IMR-90 (cell line): Measurements from ENCODE around the gene SLC22A5. TPM values are rescaled to one million over a fixed set of nuclear protein-coding genes. Genes with fewer than 3 reads are reported as not detected.

Experiments used
- ATAC-seq: fragments of 200-7000 bp; cut with Tn5 transposase; 2 replicates; pipeline ENCODE4 v1.9.1; 2020; ENCODE audit warnings: low read depth, mild to moderate bottlenecking, moderate library complexity
- BruUV-seq: library from RNA; stranded (reverse); fragments of 400-500 nt; replicated peaks from 2 replicates; lab custom pipeline; 2021; lab: Mats Ljungman, UMichigan
- CTCF ChIA-PET: fragments of 300-600 bp; formaldehyde crosslinking; extraction: SDS; loops from one replicate; lab custom pipeline; 2021; ENCODE audit warnings: antibody characterized with exemption; lab: Yijun Ruan, JAX
- POLR2A ChIA-PET: fragments of 300-600 bp; sonication (Branson Sonifier 250); formaldehyde crosslinking; loops from one replicate; lab custom pipeline; 2022; ENCODE audit warnings: antibody characterized with exemption; ENCODE audit not compliant: unreplicated experiment; lab: Charles Lee
- DNase-seq: peaks from one replicate; pipeline ENCODE4 v3.0.0; 2013
- H2AFZ ChIP-seq: replicated peaks from 2 replicates; pipeline ENCODE3; 2013; ENCODE audit warnings: low read length, mild to moderate bottlenecking; ENCODE audit not compliant: poor library complexity
- H2AK5ac ChIP-seq: 2 replicates; pipeline ENCODE4 v1.6.1; 2013; ENCODE audit warnings: low read depth, low read length, inconsistent platforms
- H2AK9ac ChIP-seq: replicated peaks from 2 replicates; pipeline ENCODE3; 2013; ENCODE audit warnings: mild to moderate bottlenecking, low read depth, low read length, moderate library complexity; ENCODE audit not compliant: poor library complexity
- H2BK120ac ChIP-seq: 2 replicates; pipeline ENCODE4 v1.6.1; 2013; ENCODE audit warnings: low read depth, low read length, inconsistent platforms
- H2BK15ac ChIP-seq: 3 replicates; pipeline ENCODE4 v1.6.1; 2013; ENCODE audit warnings: low read depth, low read length, inconsistent platforms
- H2BK20ac ChIP-seq: 2 replicates; pipeline ENCODE4 v1.6.1; 2013; ENCODE audit warnings: low read depth, mild to moderate bottlenecking, inconsistent platforms, low read length, moderate library complexity
- H2BK5ac ChIP-seq: 2 replicates; pipeline ENCODE4 v1.6.1; 2013; ENCODE audit warnings: mild to moderate bottlenecking, low read depth, low read length, inconsistent platforms; ENCODE audit not compliant: poor library complexity, severe bottlenecking
- H3K14ac ChIP-seq: replicated peaks from 2 replicates; pipeline ENCODE4 v1.6.1; 2013; ENCODE audit warnings: low read depth, low read length, inconsistent platforms
- H3K18ac ChIP-seq: 2 replicates; pipeline ENCODE4 v1.6.1; 2013; ENCODE audit warnings: low read depth, low read length, control low read depth
- H3K23ac ChIP-seq: 2 replicates; pipeline ENCODE4 v1.6.1; 2013; ENCODE audit warnings: low read depth, low read length, inconsistent platforms
- H3K27ac ChIP-seq: 2 replicates; pipeline ENCODE4 v1.5.1; 2013; ENCODE audit warnings: mild to moderate bottlenecking, control low read depth, low read length; ENCODE audit not compliant: insufficient read depth
- H3K27me3 ChIP-seq: 2 replicates; pipeline ENCODE4 v1.6.1; 2013; ENCODE audit warnings: low read length; ENCODE audit not compliant: control insufficient read depth, insufficient read depth
- H3K36me3 ChIP-seq: 2 replicates; pipeline ENCODE4 v1.6.1; 2013; ENCODE audit warnings: low read length, mixed read lengths; ENCODE audit not compliant: control insufficient read depth, insufficient read depth
- H3K4ac ChIP-seq: 2 replicates; pipeline ENCODE4 v1.6.1; 2013; ENCODE audit warnings: low read depth, low read length, inconsistent platforms
- H3K4me1 ChIP-seq: 2 replicates; pipeline ENCODE4 v1.6.1; 2013; ENCODE audit warnings: low read length, mixed read lengths; ENCODE audit not compliant: control insufficient read depth, insufficient read depth
- H3K4me2 ChIP-seq: 2 replicates; pipeline ENCODE4 v1.6.1; 2013; ENCODE audit warnings: low read depth, mild to moderate bottlenecking, control low read depth, low read length, moderate library complexity
- H3K4me3 ChIP-seq: 2 replicates; pipeline ENCODE4 v1.5.1; 2013; ENCODE audit warnings: low read depth, mild to moderate bottlenecking, control low read depth, low read length, moderate library complexity; ENCODE audit not compliant: insufficient read depth
- H3K56ac ChIP-seq: 2 replicates; pipeline ENCODE4 v1.6.1; 2013; ENCODE audit warnings: low read length, inconsistent platforms; ENCODE audit not compliant: insufficient read depth; ENCODE audit errors: extremely low read depth
- H3K79me1 ChIP-seq, 2 experiments: 2 replicates each; pipeline ENCODE4 v1.6.1; 2013; ENCODE audit warnings: low read length in 2 of 2, inconsistent platforms in 1 of 2, low read depth in 1 of 2
- H3K9ac ChIP-seq: 2 replicates; pipeline ENCODE4 v1.6.1; 2013; ENCODE audit warnings: low read depth, low read length, control low read depth
- H3K9me1 ChIP-seq: 2 replicates; pipeline ENCODE4 v1.6.1; 2013; ENCODE audit warnings: low read length, inconsistent platforms; ENCODE audit not compliant: insufficient read depth
- H3K9me3 ChIP-seq: 2 replicates; pipeline ENCODE4 v1.6.1; 2013; ENCODE audit warnings: low read length; ENCODE audit not compliant: control insufficient read depth, insufficient read depth
- H4K20me1 ChIP-seq: 2 replicates; pipeline ENCODE4 v1.6.1; 2013; ENCODE audit warnings: low read length, inconsistent platforms; ENCODE audit not compliant: insufficient read depth
- H4K5ac ChIP-seq: 2 replicates; pipeline ENCODE4 v1.6.1; 2013; ENCODE audit warnings: mild to moderate bottlenecking, low read depth, low read length, control low read depth
- H4K8ac ChIP-seq, 2 experiments: 2 replicates each; pipeline ENCODE4 v1.6.1; 2013; ENCODE audit warnings: low read depth in 2 of 2, low read length in 2 of 2, control low read depth in 1 of 2, inconsistent platforms in 1 of 2
- H4K91ac ChIP-seq: 2 replicates; pipeline ENCODE4 v1.6.1; 2013; ENCODE audit warnings: low read depth, low read length, inconsistent platforms; ENCODE audit not compliant: insufficient read depth
- BHLHE40 ChIP-seq: fragments of 150-350 bp; IDR thresholded peaks from 2 replicates; pipeline ENCODE4 v1.6.1; 2016; ENCODE audit warnings: mild to moderate bottlenecking, low read depth, low read length
- CHD1 ChIP-seq: IDR thresholded peaks from 2 replicates; pipeline ENCODE4 v1.6.1; 2012; ENCODE audit warnings: low read depth, low read length, improper control_type of control experiment
- FOS ChIP-seq: fragments of 150-350 bp; IDR thresholded peaks from 2 replicates; pipeline ENCODE4 v1.6.1; 2016; ENCODE audit warnings: low read depth, low read length
- MAFK ChIP-seq: IDR thresholded peaks from 2 replicates; pipeline ENCODE4 v1.6.1; 2012; ENCODE audit warnings: low read depth, low read length, improper control_type of control experiment
- MAZ ChIP-seq: IDR thresholded peaks from 2 replicates; pipeline ENCODE4 v1.6.1; 2012; ENCODE audit warnings: low read depth, mild to moderate bottlenecking, low read length, improper control_type of control experiment, moderate library complexity, borderline replicate concordance
- NFE2L2 ChIP-seq: fragments of 150-350 bp; IDR thresholded peaks from 2 replicates; pipeline ENCODE4 v1.6.1; 2016; ENCODE audit warnings: low read depth, mild to moderate bottlenecking, low read length
- POLR2A ChIP-seq: IDR thresholded peaks from 2 replicates; pipeline ENCODE4 v1.6.1; 2012; ENCODE audit warnings: mild to moderate bottlenecking, low read depth, low read length
- SMC3 ChIP-seq: fragments of 150-350 bp; IDR thresholded peaks from 2 replicates; pipeline ENCODE4 v1.6.1; 2016; ENCODE audit warnings: low read depth, mild to moderate bottlenecking, antibody characterized with exemption, low read length, moderate library complexity
- WGBS, 2 experiments: methylation state at CpG; one replicate each; pipeline versions ENCODE4 v1.1.5 to v1.1.7; 2013; ENCODE audit warnings: missing lambda C conversion rate in 2 of 2; ENCODE audit not compliant: insufficient read length in 1 of 2; ENCODE audit errors: extremely low coverage in 2 of 2; 5-methylcytosine and 5-hydroxymethylcytosine counted together
- dilution Hi-C: fragments of 300-500 bp; cut with HindIII; formaldehyde crosslinking; loops from one replicate; pipeline ENCODE4 v1.14.3; 2018; ENCODE audit warnings: low sequenced_read_pairs; ENCODE audit not compliant: unreplicated experiment
- in situ Hi-C: fragments of 300-500 bp; cut with MboI; formaldehyde crosslinking; loops from 3 replicates; pipeline ENCODE4 v1.14.3; 2019; ENCODE audit warnings: low sequenced_read_pairs, inconsistent platforms, mixed read lengths
- intact Hi-C: fragments of 100-400 bp; cut with micrococcal nuclease; formaldehyde crosslinking; loops from 2 replicates; pipeline ENCODE4 v1.10.0; 2022
- polyA plus RNA-seq, 3 experiments: library from polyadenylated mRNA; depleted of rRNA; stranded (reverse); fragments of >200 nt; gene quantifications; 2 replicates each; pipeline ENCODE4 v1.2.3, GENCODE V29; 2012; ENCODE audit warnings: low replicate concordance in 1 of 3
- total RNA-seq: library from RNA; depleted of rRNA; stranded (reverse); fragments of >200 nt; gene quantifications from 2 replicates; pipeline ENCODE4 v1.2.3, GENCODE V29; 2012
- TF ChIP-seq, protein P1 (sequence below): fragments of 150-350 bp; IDR thresholded peaks from 2 replicates; pipeline ENCODE4 v1.6.1; 2016; ENCODE audit warnings: low read depth, mild to moderate bottlenecking, low read length, moderate library complexity, borderline replicate concordance
- TF ChIP-seq, protein P2 (sequence below): fragments of 150-350 bp; IDR thresholded peaks from 2 replicates; pipeline ENCODE4 v1.6.1; 2017; ENCODE audit warnings: mild to moderate bottlenecking, antibody characterized with exemption, low read length, low read depth
- TF ChIP-seq, protein P3 (sequence below): conservative IDR thresholded peaks from 2 replicates; pipeline ENCODE4 v1.5.1; 2012; ENCODE audit warnings: mild to moderate bottlenecking, low read depth, low read length, improper control_type of control experiment

The SLC22A5 gene
- total and polyA plus RNA-seq, 2 of the 4 experiments (the other 2 are of a cell fraction) = 6.1 to 7.1 TPM

DNA sequence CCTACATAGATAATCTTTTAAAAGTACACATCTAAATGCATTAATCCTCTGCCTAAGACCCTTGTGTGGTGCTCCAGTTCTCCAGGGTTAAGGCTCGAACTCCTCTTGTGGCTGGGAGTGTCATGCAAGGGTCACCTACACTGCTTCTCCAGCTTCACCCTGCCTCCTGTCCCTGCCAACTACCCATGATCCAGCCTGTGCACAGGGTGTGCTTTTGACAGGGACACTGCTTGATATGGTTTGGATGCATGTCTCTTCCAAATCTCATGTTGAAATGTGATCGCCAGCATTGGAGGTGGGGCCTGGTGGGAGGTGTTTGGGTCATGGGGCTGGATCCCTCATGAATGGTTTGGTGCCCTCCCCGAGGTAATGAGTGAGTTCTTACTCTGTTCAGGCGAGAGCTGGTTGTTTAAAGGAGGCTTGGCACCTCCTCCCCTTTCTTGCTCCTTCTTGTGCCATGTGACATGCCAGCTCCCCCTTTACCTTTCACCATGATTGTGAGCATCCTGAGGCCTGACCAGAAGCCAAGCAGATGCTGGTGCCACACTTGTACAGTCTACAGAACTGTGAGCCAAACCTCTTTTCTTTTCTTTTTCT is 48.5 kb downstream of the SLC22A5 start:
- Histone ChIP-seq H3K4me2 (no peak overlapping the region), H3K27me3 (no peaks in the 10 kb centered on the region), H2BK20ac (no peak overlapping the region), H2AK5ac (peak overlapping the region; percentile 42; the same call in 1 of the 2 replicates), H2AFZ (no peak overlapping the region), H4K91ac (0 out of 2 replicates have a peak overlapping the region, but pooled peaks have one; percentile 13), H3K23ac (no peak overlapping the region), H4K8ac (no peak overlapping the region), H4K5ac (no peak overlapping the region), H3K9me1 (peaks cover 9% of the 10 kb centered on the region), H3K4me3 (no peak overlapping the region), H2BK120ac (no peak overlapping the region), H3K9ac (no peak overlapping the region), H3K4ac (0 out of 2 replicates have a peak overlapping the region, but pooled peaks have one; percentile 10), H3K27ac (no peak overlapping the region), H3K79me1 (peaks cover 6 to 57% of the 10 kb centered on the region in 2 experiments; a peak in 2 of 4 replicates), H3K14ac (no peak overlapping the region), H2BK15ac (no peak overlapping the region), H3K56ac (no peak overlapping the region), H3K36me3 (peaks cover 2% of the 10 kb centered on the region; the same call in 1 of the 2 replicates), H3K18ac (no peak overlapping the region), H3K9me3 (no peaks in the 10 kb centered on the region), H2BK5ac (no peak overlapping the region), H2AK9ac (no peak overlapping the region), H4K20me1 (no peaks in the 10 kb centered on the region), H3K4me1 (peaks cover 17% of the 10 kb centered on the region)
- no peak for DNase-seq
- dilution Hi-C loops (no loop called here), intact Hi-C loops (loop anchor here (2.0 kb wide), 1 partner anchor 31 kb away; no protein-coding TSS in a partner anchor), in situ Hi-C loops (no loop called here)
- TF ChIP-seq BHLHE40 (no peak), POLR2A (no peak), MAFK (no peak), CHD1 (no peak), SMC3 (no peak), FOS (no peak), NFE2L2 (no peak), MAZ (no peak)
- TF ChIP-seq, protein P1, sequence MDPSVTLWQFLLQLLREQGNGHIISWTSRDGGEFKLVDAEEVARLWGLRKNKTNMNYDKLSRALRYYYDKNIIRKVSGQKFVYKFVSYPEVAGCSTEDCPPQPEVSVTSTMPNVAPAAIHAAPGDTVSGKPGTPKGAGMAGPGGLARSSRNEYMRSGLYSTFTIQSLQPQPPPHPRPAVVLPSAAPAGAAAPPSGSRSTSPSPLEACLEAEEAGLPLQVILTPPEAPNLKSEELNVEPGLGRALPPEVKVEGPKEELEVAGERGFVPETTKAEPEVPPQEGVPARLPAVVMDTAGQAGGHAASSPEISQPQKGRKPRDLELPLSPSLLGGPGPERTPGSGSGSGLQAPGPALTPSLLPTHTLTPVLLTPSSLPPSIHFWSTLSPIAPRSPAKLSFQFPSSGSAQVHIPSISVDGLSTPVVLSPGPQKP = no peak
- TF ChIP-seq, protein P2, sequence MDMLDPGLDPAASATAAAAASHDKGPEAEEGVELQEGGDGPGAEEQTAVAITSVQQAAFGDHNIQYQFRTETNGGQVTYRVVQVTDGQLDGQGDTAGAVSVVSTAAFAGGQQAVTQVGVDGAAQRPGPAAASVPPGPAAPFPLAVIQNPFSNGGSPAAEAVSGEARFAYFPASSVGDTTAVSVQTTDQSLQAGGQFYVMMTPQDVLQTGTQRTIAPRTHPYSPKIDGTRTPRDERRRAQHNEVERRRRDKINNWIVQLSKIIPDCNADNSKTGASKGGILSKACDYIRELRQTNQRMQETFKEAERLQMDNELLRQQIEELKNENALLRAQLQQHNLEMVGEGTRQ = no peak
- TF ChIP-seq, protein P3, sequence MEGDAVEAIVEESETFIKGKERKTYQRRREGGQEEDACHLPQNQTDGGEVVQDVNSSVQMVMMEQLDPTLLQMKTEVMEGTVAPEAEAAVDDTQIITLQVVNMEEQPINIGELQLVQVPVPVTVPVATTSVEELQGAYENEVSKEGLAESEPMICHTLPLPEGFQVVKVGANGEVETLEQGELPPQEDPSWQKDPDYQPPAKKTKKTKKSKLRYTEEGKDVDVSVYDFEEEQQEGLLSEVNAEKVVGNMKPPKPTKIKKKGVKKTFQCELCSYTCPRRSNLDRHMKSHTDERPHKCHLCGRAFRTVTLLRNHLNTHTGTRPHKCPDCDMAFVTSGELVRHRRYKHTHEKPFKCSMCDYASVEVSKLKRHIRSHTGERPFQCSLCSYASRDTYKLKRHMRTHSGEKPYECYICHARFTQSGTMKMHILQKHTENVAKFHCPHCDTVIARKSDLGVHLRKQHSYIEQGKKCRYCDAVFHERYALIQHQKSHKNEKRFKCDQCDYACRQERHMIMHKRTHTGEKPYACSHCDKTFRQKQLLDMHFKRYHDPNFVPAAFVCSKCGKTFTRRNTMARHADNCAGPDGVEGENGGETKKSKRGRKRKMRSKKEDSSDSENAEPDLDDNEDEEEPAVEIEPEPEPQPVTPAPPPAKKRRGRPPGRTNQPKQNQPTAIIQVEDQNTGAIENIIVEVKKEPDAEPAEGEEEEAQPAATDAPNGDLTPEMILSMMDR = no peak
- no CpG with 5 or more reads among the region's 4 CpGs for WGBS, 2 experiments
- BruUV-seq = no TSS peak
- no peak for ATAC-seq
- ChIA-PET CTCF (no interaction called here), POLR2A (no interaction called here)
